HCEC 1CT (cell line): ENCODE results near the gene DUOX1.

ENCODE experiments used
- DNase-seq: peaks from one replicate; pipeline ENCODE4 v3.0.0-alpha.2; 2017

Gene DUOX1

DNA sequence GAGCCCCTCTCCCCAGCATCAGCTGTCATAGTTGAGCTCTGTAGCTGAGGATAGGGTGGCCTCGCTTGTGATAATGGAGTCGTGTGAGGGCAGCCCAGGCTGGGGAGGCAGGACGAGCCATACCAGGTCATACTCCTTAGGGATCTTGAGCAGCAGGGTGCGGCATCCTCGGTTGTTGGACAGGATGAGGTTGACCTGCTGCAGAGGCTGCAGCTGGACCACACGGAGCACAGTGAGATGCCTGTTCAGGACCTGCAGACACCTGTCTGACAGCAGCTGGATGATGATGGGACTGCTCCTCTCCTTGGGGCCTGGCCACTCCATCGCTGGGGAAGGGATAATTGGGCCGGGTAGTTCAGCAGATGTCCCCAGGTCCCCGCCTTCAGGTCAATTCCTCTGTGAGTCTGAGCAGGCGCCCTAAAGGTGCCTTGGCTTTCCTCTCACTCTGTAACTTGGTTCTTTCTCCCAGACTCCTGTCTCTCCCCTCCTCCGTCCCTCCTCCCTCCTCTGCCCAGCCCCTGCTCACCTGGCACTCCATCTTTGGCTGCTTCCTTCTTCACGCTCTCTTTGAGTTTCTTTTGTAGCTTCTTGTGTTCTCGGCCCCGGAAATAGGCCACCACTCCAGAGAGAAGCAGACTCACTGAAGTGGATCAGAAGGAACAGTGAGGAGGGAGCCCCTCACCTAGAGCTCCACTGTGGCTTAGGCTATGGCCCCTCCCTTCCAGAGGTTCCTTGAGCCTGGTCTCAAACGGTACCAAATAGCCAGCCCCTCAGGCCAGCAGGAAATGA, 23.6 kb upstream of the DUOX1 start:
- no peak for DNase-seq

GRCh38 chr15:45107941-45108630, 21.7 kb upstream of the DUOX1 start:
- DNase-seq, result no peak

DNA sequence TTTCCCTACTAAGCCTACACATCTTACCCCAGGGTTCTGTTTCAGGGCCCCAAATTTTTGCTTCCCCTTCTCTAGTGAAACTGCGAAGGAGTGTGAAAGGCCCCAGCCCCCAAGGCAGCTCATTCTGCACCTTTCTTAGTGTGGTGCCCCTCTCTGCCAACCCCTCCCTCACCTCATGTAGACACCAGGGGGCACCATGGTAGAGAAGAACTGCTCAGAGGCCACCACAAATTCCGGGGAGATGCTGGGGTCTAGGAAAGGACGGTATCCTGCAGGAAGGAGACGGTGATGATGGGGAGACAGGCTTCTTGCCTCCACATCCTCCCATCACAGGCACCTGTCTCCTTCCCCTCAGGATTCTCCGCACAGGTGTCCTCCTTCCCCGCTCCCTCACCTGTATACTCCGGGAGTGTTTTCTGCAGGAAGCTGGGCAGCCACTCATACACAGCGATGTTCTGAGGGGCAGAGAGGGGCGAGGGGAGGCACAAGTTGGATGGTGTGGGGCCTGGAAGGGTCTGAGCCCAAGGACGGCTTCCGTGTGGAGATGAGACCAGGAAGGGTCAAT, 19.5 kb upstream of the DUOX1 start:
- no peak for DNase-seq

GRCh38 chr15:45111390-45112142, 18.2 kb upstream of the DUOX1 start:
- DNase-seq, result no peak

DNA sequence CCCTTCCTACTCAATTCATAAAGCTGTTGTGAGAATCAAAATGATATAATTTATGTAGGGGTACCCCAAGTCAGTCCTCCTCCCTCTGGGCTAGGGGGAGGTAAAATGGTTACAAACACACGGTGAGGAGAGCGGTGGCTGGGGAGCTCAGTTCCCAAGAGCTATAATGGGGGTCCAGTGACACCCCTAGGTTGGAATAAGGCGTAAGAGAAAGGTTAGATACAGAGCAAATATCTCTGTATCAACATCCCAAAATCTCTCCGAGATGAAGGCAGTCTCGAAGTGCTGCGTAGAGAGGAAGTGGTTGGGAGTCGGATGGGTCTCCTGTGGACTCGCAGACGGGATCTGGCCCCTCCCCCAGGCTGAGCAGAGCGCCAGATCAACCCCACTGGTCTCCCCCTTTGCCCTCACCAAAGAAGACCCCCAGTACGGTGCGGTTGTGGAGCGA, 17.6 kb upstream of the DUOX1 start:
- DNase-seq, result no peak

- DNase-seq, result no peak
Observed at GRCh38 chr15:45112591-45113379, 17.0 kb upstream of the DUOX1 start.

- no peak for DNase-seq
Observed at GRCh38 chr15:45113380-45113990, 16.3 kb upstream of the DUOX1 start.

- no peak for DNase-seq
Observed at GRCh38 chr15:45114076-45114750, 15.6 kb upstream of the DUOX1 start, which contains the start of the genes DUOX2 and DUOXA2. Gene DUOX2, minus strand, starts transcription at chr15:45114172. Its CDS starts 761 bp downstream, at chr15:45113411. Gene DUOXA2, plus strand, starts transcription at chr15:45114326. Its CDS starts 280 bp downstream, at chr15:45114606.

- DNase-seq, result no peak
Observed at GRCh38 chr15:45114751-45115085, 15.1 kb upstream of the DUOX1 start.

GRCh38 chr15:45115312-45115820, 14.4 kb upstream of the DUOX1 start:
- no peak for DNase-seq

DNA sequence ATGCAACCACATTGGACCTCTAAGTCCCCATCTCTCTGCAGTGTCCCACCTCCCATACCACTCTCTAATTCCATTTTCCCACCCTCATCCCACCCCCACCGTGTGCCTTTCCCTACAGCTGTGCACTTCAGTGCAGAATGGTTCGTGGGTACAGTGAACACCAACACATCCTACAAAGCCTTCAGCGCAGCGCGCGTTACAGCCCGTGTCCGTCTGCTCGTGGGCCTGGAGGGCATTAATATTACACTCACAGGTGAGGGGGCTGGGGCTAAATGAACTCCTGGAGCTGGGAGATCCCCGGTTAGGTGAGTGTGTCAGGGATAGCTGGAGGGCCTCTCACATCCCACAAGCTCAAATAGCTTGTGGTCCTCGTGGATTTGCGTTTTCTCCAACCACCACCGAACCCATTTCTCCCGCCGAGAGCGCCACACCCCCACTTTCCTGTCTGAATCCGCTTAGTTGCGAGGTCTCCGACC, 13.8 kb upstream of the DUOX1 start:
- DNase-seq, result no peak

DNA sequence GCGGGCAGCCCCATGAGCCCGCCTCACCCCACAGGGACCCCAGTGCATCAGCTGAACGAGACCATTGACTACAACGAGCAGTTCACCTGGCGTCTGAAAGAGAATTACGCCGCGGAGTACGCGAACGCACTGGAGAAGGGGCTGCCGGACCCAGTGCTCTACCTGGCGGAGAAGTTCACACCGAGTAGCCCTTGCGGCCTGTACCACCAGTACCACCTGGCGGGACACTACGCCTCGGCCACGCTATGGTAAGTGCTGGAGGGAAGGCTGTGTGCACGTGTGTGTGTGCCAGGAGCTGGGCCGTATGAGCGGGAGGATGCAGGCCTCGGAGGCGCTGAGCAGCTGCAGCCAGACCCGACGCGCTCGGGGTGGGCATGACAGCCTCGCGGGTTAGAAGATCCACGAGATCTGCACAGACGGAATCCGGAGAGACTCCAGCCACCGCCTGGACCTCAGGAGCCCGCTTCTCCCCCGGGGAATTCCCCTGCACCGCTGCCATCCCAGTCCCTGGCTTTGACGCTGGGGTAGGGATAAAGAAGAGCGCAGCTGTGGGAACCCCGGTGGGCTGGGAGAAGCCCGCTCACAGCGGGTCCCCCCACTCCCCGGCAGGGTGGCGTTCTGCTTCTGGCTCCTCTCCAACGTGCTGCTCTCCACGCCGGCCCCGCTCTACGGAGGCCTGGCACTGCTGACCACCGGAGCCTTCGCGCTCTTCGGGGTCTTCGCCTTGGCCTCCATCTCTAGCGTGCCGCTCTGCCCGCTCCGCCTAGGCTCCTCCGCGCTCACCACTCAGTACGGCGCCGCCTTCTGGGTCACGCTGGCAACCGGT, 13.1 kb upstream of the DUOX1 start:
- no peak for DNase-seq

- DNase-seq, result no peak
Observed at GRCh38 chr15:45117308-45118130, 12.3 kb upstream of the DUOX1 start.

- peak; percentile 82 for DNase-seq
Observed at GRCh38 chr15:45118131-45118588, 11.6 kb upstream of the DUOX1 start.

GRCh38 chr15:45118996-45119395, 10.8 kb upstream of the DUOX1 start:
- no peak for DNase-seq

DNA sequence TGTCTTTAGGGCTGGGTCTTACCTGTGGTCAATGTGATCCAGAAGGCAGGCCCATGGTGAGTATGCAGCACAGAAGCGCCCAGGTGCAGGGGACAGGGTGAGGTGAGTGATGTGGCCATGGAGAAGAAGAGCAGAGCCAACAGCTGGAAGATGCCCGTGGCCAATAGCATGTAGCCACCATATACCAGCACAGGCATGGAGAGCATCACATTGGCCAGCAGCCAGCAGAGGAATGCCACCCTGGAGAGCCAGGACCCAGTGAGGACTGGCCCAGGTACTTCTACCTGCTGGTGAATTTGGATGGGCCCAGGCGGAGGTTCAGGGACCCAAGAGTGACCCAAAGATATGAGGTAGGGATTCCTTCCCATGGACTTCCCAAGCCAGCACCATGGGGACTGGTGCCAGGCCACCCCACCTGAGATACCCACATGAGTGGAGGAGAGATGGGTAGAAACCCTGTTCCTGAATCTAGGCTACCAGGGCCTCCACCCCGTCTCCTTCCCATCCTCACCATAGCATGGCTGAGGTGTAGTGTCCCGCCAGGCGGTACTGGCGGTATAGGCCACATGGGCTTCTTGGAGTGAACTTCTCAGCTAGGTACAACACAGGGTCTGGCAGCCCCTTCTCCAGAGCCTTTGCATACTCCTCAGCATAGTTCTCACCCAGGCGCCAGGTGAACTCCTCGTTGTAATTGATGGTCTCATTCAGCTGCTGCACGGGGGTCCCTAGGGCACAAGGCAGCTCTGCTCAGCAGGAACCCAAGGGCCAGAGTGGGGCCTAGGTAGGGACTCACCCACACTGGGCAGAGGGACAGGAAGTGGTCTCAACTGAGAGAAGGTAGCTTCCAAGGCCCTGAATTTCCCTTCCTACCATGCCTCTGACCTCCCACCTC, 9.5 kb upstream of the DUOX1 start:
- no peak for DNase-seq

DNA sequence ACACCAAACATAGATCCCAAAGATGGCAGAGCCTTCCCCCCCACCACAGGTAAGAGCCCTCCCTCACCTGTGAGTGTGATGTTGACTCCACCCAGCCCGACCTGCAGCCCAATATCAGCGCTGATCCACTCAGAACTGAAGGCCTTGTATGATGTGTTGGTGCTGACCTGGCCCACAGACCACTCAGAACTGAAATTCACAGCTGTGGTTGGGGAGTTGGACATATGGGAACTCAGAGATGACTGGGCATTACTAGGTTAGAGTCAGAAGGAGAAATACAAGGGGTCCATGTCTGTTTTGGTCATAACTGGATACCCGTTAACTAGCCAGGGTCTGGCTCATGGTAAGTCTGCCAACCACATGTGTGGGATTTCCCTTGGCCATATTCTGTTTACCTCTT, 8.8 kb upstream of the DUOX1 start:
- no peak for DNase-seq
